H1 (cell line): Measurements from ENCODE around the gene HLA-DPB1. TPM values are rescaled to one million over a fixed set of nuclear protein-coding genes. Genes with fewer than 3 reads are reported as not detected.

Experiments
- CTCF ChIA-PET: fragments of 300-600 bp; sonication (Branson Sonifier 250); formaldehyde crosslinking; loops from one replicate; lab custom pipeline; 2021; ENCODE audit not compliant: partially characterized antibody; lab: Charles Lee
- POLR2A ChIA-PET: fragments of 300-600 bp; sonication (Branson Sonifier 250); formaldehyde crosslinking; loops from one replicate; lab custom pipeline; 2021; ENCODE audit warnings: inconsistent platforms; ENCODE audit not compliant: partially characterized antibody; lab: Charles Lee
- DNase-seq, 2 experiments: peaks; one replicate each; pipeline versions ENCODE4 v3.0.0 to v3.0.0-alpha.2; 2010 to 2022; ENCODE audit warnings: low spot score in 2 of 2, low read depth in 1 of 2, mixed read lengths in 1 of 2
- FAIRE-seq: peaks from 2 replicates; lab custom pipeline; 2011; peaks lifted over from hg19 to GRCh38; lab: Jason Lieb, UNC
- H2AFZ ChIP-seq: 2 replicates; pipeline ENCODE4 v1.8.1; 2012; ENCODE audit warnings: low read length, inconsistent platforms
- H2AK5ac ChIP-seq: 2 replicates; pipeline ENCODE4 v1.6.1; 2013; ENCODE audit warnings: low read depth, low read length
- H2BK120ac ChIP-seq: replicated peaks from 2 replicates; pipeline ENCODE3; 2013; ENCODE audit warnings: low read depth, low read length, inconsistent platforms
- H2BK12ac ChIP-seq: 2 replicates; pipeline ENCODE4 v1.6.1; 2013; ENCODE audit warnings: low read depth, low read length
- H2BK15ac ChIP-seq: 2 replicates; pipeline ENCODE4 v1.6.1; 2013; ENCODE audit warnings: low read length
- H2BK20ac ChIP-seq: 2 replicates; pipeline ENCODE4 v1.6.1; 2013; ENCODE audit warnings: low read length
- H2BK5ac ChIP-seq: 2 replicates; pipeline ENCODE4 v1.6.1; 2013; ENCODE audit warnings: low read depth, low read length
- H3K14ac ChIP-seq: 2 replicates; pipeline ENCODE4 v1.6.1; 2013; ENCODE audit warnings: inconsistent platforms; ENCODE audit not compliant: insufficient read length
- H3K18ac ChIP-seq: 2 replicates; pipeline ENCODE4 v1.6.1; 2013; ENCODE audit warnings: low read length; ENCODE audit errors: extremely low read depth
- H3K23ac ChIP-seq: 2 replicates; pipeline ENCODE4 v1.6.1; 2013; ENCODE audit warnings: inconsistent platforms; ENCODE audit not compliant: insufficient read length
- H3K23me2 ChIP-seq: 2 replicates; pipeline ENCODE4 v1.6.1; 2013; ENCODE audit warnings: low read depth, low read length
- H3K27ac ChIP-seq: 2 replicates; pipeline ENCODE4 v1.6.1; 2011; ENCODE audit warnings: low read depth, low read length, inconsistent platforms
- H3K27me3 ChIP-seq, 4 experiments: replicated peaks in 1 of 4; 1 replicate in 1 of 4; 2 replicates in 3 of 4; pipeline versions ENCODE4 v1.6.1 to v1.8.1; 2011 to 2013; ENCODE audit warnings: low read length in 3 of 4, mild to moderate bottlenecking in 3 of 4, inconsistent platforms in 2 of 4, mixed read lengths in 2 of 4, moderate library complexity in 1 of 4; ENCODE audit not compliant: control insufficient read depth in 3 of 4, insufficient read depth in 3 of 4; ENCODE audit errors: extremely low read depth in 1 of 4
- H3K36me3 ChIP-seq, 4 experiments: 2 replicates each; pipeline versions ENCODE4 v1.6.1 to v1.8.1; 2011 to 2013; ENCODE audit warnings: mild to moderate bottlenecking in 4 of 4, low read length in 3 of 4, moderate library complexity in 2 of 4, control low read depth in 1 of 4, inconsistent platforms in 1 of 4; ENCODE audit not compliant: insufficient read depth in 4 of 4, control insufficient read depth in 2 of 4
- H3K4ac ChIP-seq: replicated peaks from 2 replicates; pipeline ENCODE3; 2013; ENCODE audit warnings: low read length, low read depth, mixed read lengths, inconsistent platforms; ENCODE audit not compliant: insufficient read length
- H3K4me1 ChIP-seq, 4 experiments: replicated peaks in 1 of 4; 1 replicate in 1 of 4; 2 replicates in 3 of 4; pipeline versions ENCODE4 v1.6.1 to v1.8.1; 2011 to 2013; ENCODE audit warnings: low read length in 3 of 4, inconsistent platforms in 2 of 4, mixed read lengths in 1 of 4; ENCODE audit not compliant: insufficient read depth in 4 of 4, control insufficient read depth in 3 of 4
- H3K4me2 ChIP-seq, 2 experiments: 2 replicates each; pipeline versions ENCODE4 v1.6.1 to v1.8.1; 2011 to 2013; ENCODE audit warnings: low read depth in 2 of 2, low read length in 2 of 2, control low read depth in 1 of 2, inconsistent platforms in 1 of 2, mild to moderate bottlenecking in 1 of 2; ENCODE audit not compliant: insufficient read depth in 1 of 2
- H3K4me3 ChIP-seq, 4 experiments: fragments of 200-600, 300-600 bp in 1 of 4; sonication (generic), shearing (Covaris generic), sonication (Bioruptor Twin) in 1 of 4; 2 replicates each; pipeline versions ENCODE4 v1.5.1 to v1.8.1; 2011 to 2016; ENCODE audit warnings: low read length in 4 of 4, low read depth in 3 of 4, control low read depth in 2 of 4, inconsistent platforms in 2 of 4, mild to moderate bottlenecking in 2 of 4, mixed read lengths in 1 of 4, moderate library complexity in 1 of 4; ENCODE audit not compliant: insufficient read depth in 2 of 4; ENCODE audit errors: extremely low read depth in 1 of 4
- H3K56ac ChIP-seq: replicated peaks from 2 replicates; pipeline ENCODE3; 2013; ENCODE audit warnings: low read depth, mild to moderate bottlenecking, mixed read lengths, low read length, inconsistent platforms; ENCODE audit not compliant: insufficient read length
- H3K79me1 ChIP-seq: 2 replicates; pipeline ENCODE4 v1.6.1; 2013; ENCODE audit warnings: low read depth, low read length, control low read depth
- H3K79me2 ChIP-seq, 2 experiments: 2 replicates each; pipeline versions ENCODE4 v1.6.1 to v1.8.1; 2012 to 2013; ENCODE audit warnings: low read length in 2 of 2, mild to moderate bottlenecking in 2 of 2, inconsistent platforms in 1 of 2; ENCODE audit not compliant: insufficient read depth in 2 of 2, control insufficient read depth in 1 of 2
- H3K9ac ChIP-seq, 4 experiments: replicated peaks in 1 of 4; 1 replicate in 1 of 4; 2 replicates in 3 of 4; pipeline versions ENCODE4 v1.6.1 to v1.8.1; 2011 to 2013; ENCODE audit warnings: low read depth in 3 of 4, low read length in 3 of 4, control low read depth in 2 of 4, mild to moderate bottlenecking in 2 of 4, moderate library complexity in 2 of 4, inconsistent platforms in 1 of 4; ENCODE audit errors: extremely low read depth in 1 of 4
- H3K9me3 ChIP-seq, 2 experiments: 2 replicates each; pipeline versions ENCODE4 v1.6.1 to v1.8.1; 2012 to 2013; ENCODE audit warnings: mild to moderate bottlenecking in 2 of 2, moderate library complexity in 2 of 2, control low read depth in 1 of 2, inconsistent platforms in 1 of 2, low read depth in 1 of 2, low read length in 1 of 2, mixed read lengths in 1 of 2; ENCODE audit not compliant: insufficient read depth in 2 of 2
- H4K20me1 ChIP-seq, 2 experiments: replicated peaks in 1 of 2; 2 replicates each; pipeline versions ENCODE3 to v1.8.1; 2011 to 2013; ENCODE audit warnings: inconsistent platforms in 2 of 2, low read length in 2 of 2, mild to moderate bottlenecking in 1 of 2; ENCODE audit not compliant: insufficient read depth in 2 of 2, control insufficient read depth in 1 of 2
- H4K5ac ChIP-seq: 2 replicates; pipeline ENCODE4 v1.6.1; 2013; ENCODE audit warnings: low read length, low read depth, mixed read lengths, inconsistent platforms; ENCODE audit not compliant: insufficient read length
- H4K8ac ChIP-seq: 2 replicates; pipeline ENCODE4 v1.8.0; 2013; ENCODE audit warnings: mild to moderate bottlenecking, moderate library complexity, low read length, inconsistent platforms; ENCODE audit not compliant: insufficient read depth; ENCODE audit errors: extremely low read depth
- H4K91ac ChIP-seq: replicated peaks from 2 replicates; pipeline ENCODE3; 2013; ENCODE audit warnings: low read length, mixed read lengths, inconsistent platforms; ENCODE audit not compliant: insufficient read length
- CEBPB ChIP-seq: IDR thresholded peaks from 2 replicates; pipeline ENCODE4 v1.6.1; 2012; ENCODE audit warnings: low read depth, low read length
- CREB1 ChIP-seq: IDR thresholded peaks from 2 replicates; pipeline ENCODE4 v1.6.1; 2012; ENCODE audit warnings: inconsistent platforms
- RAD21 ChIP-seq, 2 experiments: IDR thresholded peaks in 1 of 2; conservative IDR thresholded peaks in 1 of 2; 2 replicates each; pipeline ENCODE4 v1.6.1; 2011; ENCODE audit warnings: low read depth in 2 of 2, low read length in 2 of 2, improper control_type of control experiment in 1 of 2, inconsistent platforms in 1 of 2, mild to moderate bottlenecking in 1 of 2, moderate library complexity in 1 of 2
- RFX5 ChIP-seq: IDR thresholded peaks from 2 replicates; pipeline ENCODE4 v1.6.1; 2011; ENCODE audit warnings: low read depth, low read length, improper control_type of control experiment, borderline replicate concordance
- SIN3A ChIP-seq, 2 experiments: IDR thresholded peaks in 1 of 2; conservative IDR thresholded peaks in 1 of 2; 2 replicates each; pipeline ENCODE4 v1.6.1; 2011 to 2012; ENCODE audit warnings: low read length in 2 of 2, improper control_type of control experiment in 1 of 2, low read depth in 1 of 2, mild to moderate bottlenecking in 1 of 2
- TEAD4 ChIP-seq: IDR thresholded peaks from 2 replicates; pipeline ENCODE4 v1.6.1; 2012; ENCODE audit warnings: low read depth, low read length, inconsistent platforms, mixed read lengths
- YY1 ChIP-seq: IDR thresholded peaks from 2 replicates; pipeline ENCODE4 v1.6.1; 2011; ENCODE audit warnings: low read depth, mild to moderate bottlenecking, low read length
- WGBS, 2 experiments: shearing (Covaris generic) in 1 of 2; methylation state at CpG; one replicate each; pipeline versions ENCODE4 v1.1.6 to v1.1.7; 2013 to 2015; ENCODE audit warnings: low lambda C conversion rate in 2 of 2, mixed read lengths in 2 of 2, inconsistent platforms in 1 of 2, low coverage in 1 of 2, missing lambda C conversion rate in 1 of 2; ENCODE audit not compliant: insufficient replicate concordance in 2 of 2, insufficient coverage in 1 of 2, insufficient read length in 1 of 2; ENCODE audit errors: extremely low coverage in 1 of 2, missing lambda C conversion rate in 1 of 2; 5-methylcytosine and 5-hydroxymethylcytosine counted together
- polyA plus RNA-seq, 7 experiments: library from polyadenylated mRNA; depleted of rRNA in 3 of 7; stranded (reverse) in 5 of 7; unstranded in 2 of 7; fragments of >200 nt in 5 of 7; fragments of 200-250 nt in 2 of 7; gene quantifications; 1 replicate in 5 of 7; 2 replicates in 1 of 7; 4 replicates in 1 of 7; pipeline versions ENCODE4 v1.2.1 to v1.2.3, GENCODE V29; 2011 to 2013; ENCODE audit warnings: missing spikeins in 2 of 7, mixed read lengths in 2 of 7
- total RNA-seq: library from RNA; stranded (reverse); fragmentation: NEBNext Ultra II Directional; extraction: Animal tissue kit (Norgen Biotek cat#: 25700); gene quantifications from 2 replicates; pipeline ENCODE4 v1.2.1, GENCODE V29; 2021
- TF ChIP-seq, protein P1 (sequence below): IDR thresholded peaks from 2 replicates; pipeline ENCODE4 v1.6.1; 2011; ENCODE audit warnings: low read length, improper control_type of control experiment
- TF ChIP-seq, protein P2 (sequence below), 3 experiments: IDR thresholded peaks; 1 replicate in 2 of 3; 2 replicates in 1 of 3; pipeline versions ENCODE4 v1.5.1 to v1.6.1; 2011; ENCODE audit warnings: low read length in 3 of 3, mild to moderate bottlenecking in 3 of 3, inconsistent platforms in 2 of 3, low read depth in 1 of 3, moderate library complexity in 1 of 3; ENCODE audit not compliant: insufficient read depth in 1 of 3; ENCODE audit errors: control extremely low read depth in 1 of 3

Gene HLA-DPB1
- total and polyA plus RNA-seq, 2 of the 8 experiments (the other 6 are each of a cell fraction or from before 2014, with no cell fraction given), result 32.3 to 58.8 TPM

DNA sequence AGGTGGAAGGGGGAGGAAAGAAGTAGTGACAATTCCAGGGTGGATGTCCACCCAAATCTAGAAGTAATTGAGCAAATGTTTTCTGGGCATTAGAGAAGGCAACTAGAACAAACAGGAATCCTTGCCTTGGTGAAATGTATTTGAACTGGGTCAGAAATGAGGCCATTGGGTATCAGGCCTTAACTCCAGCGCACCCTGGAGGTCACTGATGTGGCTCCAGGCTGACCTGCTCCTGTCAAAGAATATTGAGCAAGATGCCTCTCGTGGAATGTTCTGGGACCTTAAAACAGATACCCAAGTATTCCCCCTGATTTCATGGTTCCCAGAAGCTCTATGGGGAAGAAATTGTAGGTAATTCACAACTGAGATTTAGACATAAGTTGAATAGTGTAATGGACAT, 6.9 kb downstream of the HLA-DPB1 start:
- Histone ChIP-seq H2BK12ac (no peak overlapping the region), H3K36me3 (peaks cover 0 to 9% (median 5%) of the 10 kb centered on the region in 4 experiments; a peak in 3 of 8 replicates), H3K18ac (no peak overlapping the region), H3K14ac (no peak overlapping the region), H2BK5ac (no peak overlapping the region), H4K91ac (no peak overlapping the region), H3K9me3 (no peaks in the 10 kb centered on the region), H3K4me1 (peaks cover 2 to 8% (median 5%) of the 10 kb centered on the region in 4 experiments; a peak in 6 of 7 replicates), H2BK15ac (no peak overlapping the region), H3K23ac (no peak overlapping the region), H3K27ac (no peak overlapping the region), H3K9ac (no peak overlapping the region), H3K79me1 (no peaks in the 10 kb centered on the region), H3K4me2 (no peak overlapping the region), H3K4ac (no peak overlapping the region), H2BK20ac (no peak overlapping the region), H4K8ac (no peak overlapping the region), H3K4me3 (no peak overlapping the region), H2BK120ac (no peak overlapping the region), H3K27me3 (peaks cover 0 to 8% (median 3%) of the 10 kb centered on the region in 4 experiments; a peak in 4 of 7 replicates), H2AK5ac (no peak overlapping the region), H2AFZ (no peak overlapping the region), H4K5ac (no peak overlapping the region), H3K79me2 (no peaks in the 10 kb centered on the region), H3K56ac (no peak overlapping the region), H4K20me1 (peaks cover 0 to 3% of the 10 kb centered on the region in 2 experiments), H3K23me2 (peaks cover 8% of the 10 kb centered on the region; the same call in 1 of the 2 replicates)
- ChIA-PET CTCF (interaction anchor here (1.0 to 8.1 kb wide), 21 partner anchors 10 to 436 kb away, joined by 3 to 118 read pairs (median 5); partner anchors contain the start of genes HLA-DOA and HLA-DPA1), POLR2A (interaction anchor here (3.3 kb wide), 1 partner anchor 68 kb away, joined by 19 read pairs; no protein-coding TSS in a partner anchor)
- WGBS, 2 experiments, result 35% methylated on average over 2 of the region's 2 CpGs; no CpG with 5 or more reads in 1 of the 2 experiments
- peak; percentile 93 for FAIRE-seq
- peak; percentile 94 for TF ChIP-seq CEBPB
- TF ChIP-seq YY1, result peak; percentile 60; the same call in 1 of the 2 replicates
- TF ChIP-seq SIN3A (conservative IDR thresholded peaks at IDR 0.05 in 1 of 2, IDR thresholded peaks at IDR 0.05 in 1 of 2; ENCODE audit: low read depth in 1 of 2, low read length in 2 of 2), result 0 out of 4 replicates have a peak, but pooled peaks of 1 of the 2 experiments have one; percentile 34
- TF ChIP-seq, protein P1, sequence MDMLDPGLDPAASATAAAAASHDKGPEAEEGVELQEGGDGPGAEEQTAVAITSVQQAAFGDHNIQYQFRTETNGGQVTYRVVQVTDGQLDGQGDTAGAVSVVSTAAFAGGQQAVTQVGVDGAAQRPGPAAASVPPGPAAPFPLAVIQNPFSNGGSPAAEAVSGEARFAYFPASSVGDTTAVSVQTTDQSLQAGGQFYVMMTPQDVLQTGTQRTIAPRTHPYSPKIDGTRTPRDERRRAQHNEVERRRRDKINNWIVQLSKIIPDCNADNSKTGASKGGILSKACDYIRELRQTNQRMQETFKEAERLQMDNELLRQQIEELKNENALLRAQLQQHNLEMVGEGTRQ, result no peak
- TF ChIP-seq, protein P2, sequence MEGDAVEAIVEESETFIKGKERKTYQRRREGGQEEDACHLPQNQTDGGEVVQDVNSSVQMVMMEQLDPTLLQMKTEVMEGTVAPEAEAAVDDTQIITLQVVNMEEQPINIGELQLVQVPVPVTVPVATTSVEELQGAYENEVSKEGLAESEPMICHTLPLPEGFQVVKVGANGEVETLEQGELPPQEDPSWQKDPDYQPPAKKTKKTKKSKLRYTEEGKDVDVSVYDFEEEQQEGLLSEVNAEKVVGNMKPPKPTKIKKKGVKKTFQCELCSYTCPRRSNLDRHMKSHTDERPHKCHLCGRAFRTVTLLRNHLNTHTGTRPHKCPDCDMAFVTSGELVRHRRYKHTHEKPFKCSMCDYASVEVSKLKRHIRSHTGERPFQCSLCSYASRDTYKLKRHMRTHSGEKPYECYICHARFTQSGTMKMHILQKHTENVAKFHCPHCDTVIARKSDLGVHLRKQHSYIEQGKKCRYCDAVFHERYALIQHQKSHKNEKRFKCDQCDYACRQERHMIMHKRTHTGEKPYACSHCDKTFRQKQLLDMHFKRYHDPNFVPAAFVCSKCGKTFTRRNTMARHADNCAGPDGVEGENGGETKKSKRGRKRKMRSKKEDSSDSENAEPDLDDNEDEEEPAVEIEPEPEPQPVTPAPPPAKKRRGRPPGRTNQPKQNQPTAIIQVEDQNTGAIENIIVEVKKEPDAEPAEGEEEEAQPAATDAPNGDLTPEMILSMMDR (IDR thresholded peaks at IDR 0.05; ENCODE audit: control extremely low read depth in 1 of 3, insufficient read depth in 1 of 3, low read depth in 1 of 3, low read length in 3 of 3), result peak; percentile 81 to 86 (median 84)
- peak; percentile 74 to 82 for TF ChIP-seq RAD21 (IDR thresholded peaks at IDR 0.05 in 1 of 2, conservative IDR thresholded peaks at IDR 0.05 in 1 of 2; ENCODE audit: low read depth in 2 of 2, low read length in 2 of 2)
- TF ChIP-seq TEAD4, result peak; percentile 39; the same call in 1 of the 2 replicates
- no peak for TF ChIP-seq CREB1
- TF ChIP-seq RFX5, result 0 out of 2 replicates have a peak, but pooled peaks have one; percentile 32
- DNase-seq, result peak in 1 of 2 experiments; percentile 65
